Thyroid gland (tissue), 4 donors: Measurements from ENCODE around the gene RGR.

ENCODE experiments used
- CTCF ChIP-seq, 6 experiments: fragments of 200-600 bp in 3 of 6; fragments of 450-650 bp in 3 of 6; sonication (generic) in 3 of 6; IDR thresholded peaks; one replicate each; pipeline ENCODE4 v1.5.1; 2016 to 2019; ENCODE audit warnings: antibody characterized with exemption in 6 of 6, mild to moderate bottlenecking in 2 of 6, inconsistent platforms in 1 of 6, moderate library complexity in 1 of 6
- POLR2A ChIP-seq, 2 donors: fragments of 450-650 bp; IDR thresholded peaks; one replicate each; pipeline ENCODE4 v1.6.1; 2017; ENCODE audit warnings: antibody characterized with exemption in 2 of 2, mild to moderate bottlenecking in 2 of 2, moderate library complexity in 1 of 2

DNA sequence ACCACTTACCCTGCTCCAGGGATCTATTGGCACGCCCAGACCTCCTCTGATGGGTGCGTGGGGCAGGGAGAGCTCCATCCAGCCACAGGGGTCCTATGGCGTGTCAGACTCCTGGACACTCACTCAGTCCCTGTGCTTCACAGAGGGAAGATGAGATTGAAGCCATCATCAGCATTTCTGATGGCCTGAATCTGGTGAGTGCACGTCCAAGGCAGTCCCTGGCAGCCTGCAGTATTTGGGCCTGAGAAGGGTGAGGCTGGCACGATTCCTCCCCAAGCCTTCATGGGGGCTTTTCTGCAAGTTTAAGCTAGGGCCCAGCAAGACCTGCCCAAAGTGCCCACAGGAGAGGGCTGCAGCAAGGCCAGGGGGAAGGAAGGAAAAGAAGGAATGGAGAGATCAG, 47.2 kb upstream of the RGR start:
- no peak for TF ChIP-seq CTCF (IDR thresholded peaks at IDR 0.05)
- no peak for TF ChIP-seq POLR2A (IDR thresholded peaks at IDR 0.05)
